ENCODE measurements around the gene C1QTNF6.
A peak's percentile ranks its signal among the peaks of the same experiment; 100 is the strongest.

The C1QTNF6 gene

GRCh38 chr22:37226514-37226913 is 38.5 kb upstream of the C1QTNF6 start:
- no peak for DNase-seq (ENCODE audit: low read depth)
- no peak for TF ChIP-seq CTCF (conservative IDR thresholded peaks at IDR 0.05; ENCODE audit: low read depth, low read length)
- no peak overlapping the region for H3K4me3 ChIP-seq (ENCODE audit: low read depth, low read length)

- no peak overlapping the region for H3K4me3 ChIP-seq (ENCODE audit: low read depth, low read length)
- DNase-seq (ENCODE audit: low read depth): no peak
- no peak for TF ChIP-seq CTCF (conservative IDR thresholded peaks at IDR 0.05; ENCODE audit: low read depth, low read length)
Observed at GRCh38 chr22:37226087-37226486, 38.0 kb upstream of the C1QTNF6 start.

- DNase-seq (ENCODE audit: low read depth): peak; percentile 53
- no peak overlapping the region for H3K4me3 ChIP-seq (ENCODE audit: low read depth, low read length)
- peak; percentile 49 for TF ChIP-seq CTCF (conservative IDR thresholded peaks at IDR 0.05; ENCODE audit: low read depth, low read length)
Observed at GRCh38 chr22:37225481-37225880, 37.4 kb upstream of the C1QTNF6 start.

- no peak for DNase-seq (ENCODE audit: low read depth)
- H3K4me3 ChIP-seq (ENCODE audit: low read depth, low read length): no peak overlapping the region
- TF ChIP-seq CTCF (conservative IDR thresholded peaks at IDR 0.05; ENCODE audit: low read depth, low read length): no peak
Observed at GRCh38 chr22:37224757-37225420, 36.8 kb upstream of the C1QTNF6 start.

GRCh38 chr22:37223965-37224551 is 36.0 kb upstream of the C1QTNF6 start:
- TF ChIP-seq CTCF (conservative IDR thresholded peaks at IDR 0.05; ENCODE audit: low read depth, low read length): no peak
- DNase-seq (ENCODE audit: low read depth): no peak
- no peak overlapping the region for H3K4me3 ChIP-seq (ENCODE audit: low read depth, low read length)

GRCh38 chr22:37222440-37222971 is 34.5 kb upstream of the C1QTNF6 start:
- TF ChIP-seq CTCF (conservative IDR thresholded peaks at IDR 0.05; ENCODE audit: low read depth, low read length): no peak
- H3K4me3 ChIP-seq (ENCODE audit: low read depth, low read length): no peak overlapping the region
- no peak for DNase-seq (ENCODE audit: low read depth)

All from choroid plexus epithelial cell (primary cell).